ENCODE results near the gene CCL25. TPM values are rescaled to one million over a fixed set of nuclear protein-coding genes. Genes with fewer than 3 reads are reported as not detected.

Gene CCL25
- total RNA-seq, 1 experiment from 2014 or later: not detected

DNA sequence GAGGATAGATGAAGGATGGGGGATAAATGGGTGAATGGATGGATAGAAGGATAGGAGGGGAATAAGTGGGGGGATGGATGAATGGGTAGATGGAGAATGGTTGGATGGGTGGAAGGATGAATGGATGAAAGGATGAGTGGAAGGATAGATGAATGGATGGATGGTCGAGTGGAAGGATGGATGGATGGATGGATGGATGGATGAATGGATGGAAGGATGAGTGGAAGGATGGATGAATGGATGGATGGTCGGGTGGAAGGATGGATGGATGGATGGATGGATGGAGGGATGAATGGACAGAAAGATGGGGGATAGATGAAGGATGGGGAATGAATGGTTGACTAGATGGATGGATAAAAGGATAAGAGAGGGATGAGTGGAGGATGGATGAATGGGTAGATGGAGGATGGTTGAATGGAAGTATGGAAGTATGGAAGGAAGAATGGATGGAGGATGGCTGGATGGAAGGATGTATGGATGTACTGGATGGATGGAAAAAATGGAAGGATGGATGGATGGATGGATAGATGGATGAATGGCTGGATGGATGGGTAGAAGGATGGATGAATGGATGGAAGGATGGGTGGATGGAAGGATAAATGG is 54.8 kb downstream of the CCL25 start:
- Histone ChIP-seq H3K79me2 (ENCODE audit: low read length) (no peaks in the 10 kb centered on the region), H3K4me1 (ENCODE audit: low read length) (no peaks in the 10 kb centered on the region), H2AFZ (ENCODE audit: low read length) (no peak overlapping the region), H3K36me3 (ENCODE audit: insufficient read depth, low read length) (no peaks in the 10 kb centered on the region), H3K4me2 (ENCODE audit: low read depth, low read length, poor library complexity, severe bottlenecking) (no peak overlapping the region), H3K27ac (ENCODE audit: low read length) (no peak overlapping the region), H4K20me1 (ENCODE audit: insufficient read depth, low read depth, low read length) (no peaks in the 10 kb centered on the region), H3K27me3 (ENCODE audit: low read length) (no peaks in the 10 kb centered on the region; the same call in 1 of the 2 replicates), H3K9me2 (replicated peaks; ENCODE audit: insufficient read depth, low read length) (no peaks in the 10 kb centered on the region; the same call in 1 of the 2 replicates), H3K4me3 (ENCODE audit: low read length) (no peak overlapping the region), H3K9ac (ENCODE audit: low read length) (no peak overlapping the region), H3K9me3 (ENCODE audit: low read length) (no peaks in the 10 kb centered on the region)
- no peak for DNase-seq

DNA sequence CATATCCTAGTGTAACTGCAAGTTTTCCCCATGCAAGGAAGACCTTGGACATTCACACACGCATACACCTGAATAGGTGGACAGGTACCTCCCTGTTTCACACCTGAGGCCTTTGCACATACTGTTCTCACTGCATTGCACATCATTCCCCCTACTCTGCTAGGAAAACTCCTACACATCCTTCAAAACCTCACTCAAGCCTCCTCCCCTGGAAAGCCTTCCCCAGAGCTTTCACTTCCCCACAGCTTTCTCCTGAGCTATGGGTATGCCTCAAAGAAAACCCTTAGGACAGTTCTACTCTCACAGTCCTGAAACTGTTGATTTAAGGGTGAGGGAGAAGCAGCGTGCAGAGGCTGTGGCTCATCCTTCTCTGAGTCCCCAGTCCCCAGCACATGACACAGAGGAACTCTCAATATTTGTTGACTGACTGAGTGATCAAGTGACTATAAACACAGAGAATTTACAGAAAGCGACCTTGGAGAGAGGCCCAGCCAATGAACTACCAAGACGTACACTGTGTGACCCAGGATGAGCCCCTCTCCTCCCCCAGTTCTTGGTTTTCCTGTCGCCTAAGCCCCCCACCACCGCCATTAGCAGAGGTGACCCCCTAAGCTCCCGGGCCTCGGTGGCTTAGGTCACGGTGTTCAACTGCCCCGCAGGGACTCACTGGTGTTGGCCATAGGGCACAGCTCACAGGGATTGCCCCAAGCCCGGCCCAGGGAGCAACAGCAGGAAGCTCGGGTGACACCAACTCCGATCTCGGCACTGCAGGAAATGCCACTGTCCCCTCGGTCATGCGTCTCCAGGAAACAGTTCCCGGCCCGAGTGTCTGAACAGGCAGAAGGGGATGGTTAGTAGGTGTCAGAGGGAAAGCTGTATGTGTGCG is 56.2 kb downstream of the CCL25 start:
- no peak overlapping the region for H3K27ac ChIP-seq (ENCODE audit: low read length)
- H2AFZ ChIP-seq (ENCODE audit: low read length): no peak overlapping the region
- DNase-seq: no peak
- no peak overlapping the region for H3K4me3 ChIP-seq (ENCODE audit: low read length)
- no peak overlapping the region for H3K4me2 ChIP-seq (ENCODE audit: low read depth, low read length, poor library complexity, severe bottlenecking)
- no peaks in the 10 kb centered on the region for H3K36me3 ChIP-seq (ENCODE audit: insufficient read depth, low read length)
- H3K27me3 ChIP-seq (ENCODE audit: low read length): no peaks in the 10 kb centered on the region; the same call in 1 of the 2 replicates
- H4K20me1 ChIP-seq (ENCODE audit: insufficient read depth, low read depth, low read length): no peaks in the 10 kb centered on the region
- H3K79me2 ChIP-seq (ENCODE audit: low read length): no peaks in the 10 kb centered on the region
- H3K4me1 ChIP-seq (ENCODE audit: low read length): no peaks in the 10 kb centered on the region
- no peaks in the 10 kb centered on the region; the same call in 1 of the 2 replicates for H3K9me2 ChIP-seq (replicated peaks; ENCODE audit: insufficient read depth, low read length)
- H3K9me3 ChIP-seq (ENCODE audit: low read length): no peaks in the 10 kb centered on the region
- H3K9ac ChIP-seq (ENCODE audit: low read length): no peak overlapping the region

DNA sequence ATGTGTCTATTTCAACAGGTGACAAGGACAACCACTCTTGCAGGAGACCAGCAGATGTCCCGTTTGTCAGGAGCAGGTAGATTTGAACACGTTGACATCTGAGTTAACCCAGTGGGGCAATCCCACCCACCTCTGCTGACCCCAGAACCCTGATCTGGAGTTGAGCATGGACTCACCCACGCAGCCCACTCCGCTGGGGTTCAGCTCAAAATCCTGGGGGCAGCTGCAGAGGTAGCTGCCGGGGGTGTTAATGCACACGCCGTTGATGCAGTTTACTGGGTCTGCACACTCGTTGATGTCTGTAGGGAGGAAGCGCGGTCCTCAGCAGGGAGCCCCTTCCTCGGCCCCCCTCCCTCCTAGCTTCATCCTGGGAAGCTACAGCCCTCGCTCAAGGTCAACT is 56.9 kb downstream of the CCL25 start:
- H3K4me3 ChIP-seq (ENCODE audit: low read length): no peak overlapping the region
- DNase-seq: no peak
- no peaks in the 10 kb centered on the region; the same call in 1 of the 2 replicates for H3K27me3 ChIP-seq (ENCODE audit: low read length)
- H2AFZ ChIP-seq (ENCODE audit: low read length): no peak overlapping the region
- H3K27ac ChIP-seq (ENCODE audit: low read length): no peak overlapping the region
- no peaks in the 10 kb centered on the region for H3K79me2 ChIP-seq (ENCODE audit: low read length)
- no peaks in the 10 kb centered on the region for H4K20me1 ChIP-seq (ENCODE audit: insufficient read depth, low read depth, low read length)
- no peak overlapping the region for H3K9ac ChIP-seq (ENCODE audit: low read length)
- no peaks in the 10 kb centered on the region for H3K36me3 ChIP-seq (ENCODE audit: insufficient read depth, low read length)
- H3K4me1 ChIP-seq (ENCODE audit: low read length): no peaks in the 10 kb centered on the region
- no peaks in the 10 kb centered on the region; the same call in 1 of the 2 replicates for H3K9me2 ChIP-seq (replicated peaks; ENCODE audit: insufficient read depth, low read length)
- H3K4me2 ChIP-seq (ENCODE audit: low read depth, low read length, poor library complexity, severe bottlenecking): no peak overlapping the region
- no peaks in the 10 kb centered on the region for H3K9me3 ChIP-seq (ENCODE audit: low read length)

DNA sequence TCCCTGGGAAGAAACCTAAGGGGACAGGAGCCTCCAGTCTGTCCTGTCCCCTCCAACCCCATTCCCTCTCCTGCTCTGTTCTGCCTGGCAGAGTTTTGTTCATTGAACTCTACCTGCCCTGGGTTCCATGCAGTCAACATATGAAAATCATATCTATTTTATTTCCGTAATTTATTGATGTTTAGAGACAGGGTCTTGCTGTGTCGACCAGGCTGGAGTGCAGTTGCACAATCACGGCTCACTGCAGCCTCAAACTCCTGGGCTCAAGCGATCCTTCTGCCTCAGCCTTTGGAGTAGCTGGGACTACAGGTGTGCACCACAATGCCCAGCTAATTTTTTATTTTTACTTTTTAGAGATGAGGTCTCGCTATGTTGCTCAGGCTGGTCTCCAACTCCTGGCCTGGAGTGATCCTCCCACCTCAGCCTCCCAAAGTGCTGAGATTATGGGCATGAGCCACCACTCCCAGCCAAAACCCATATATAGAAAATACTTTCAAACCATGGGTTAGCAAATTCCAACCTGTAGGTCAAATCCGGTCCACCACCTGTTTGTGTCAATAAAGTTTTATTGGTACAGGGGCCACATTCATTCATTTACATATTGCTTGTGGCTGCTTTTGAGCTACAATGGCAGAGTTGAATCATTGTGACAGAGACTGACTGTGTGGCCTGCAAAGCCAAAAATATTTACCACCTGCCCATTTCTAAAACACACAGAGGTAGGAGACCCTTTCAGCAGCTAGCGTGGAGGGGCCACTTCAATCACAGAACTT is 57.5 kb downstream of the CCL25 start:
- H3K36me3 ChIP-seq (ENCODE audit: insufficient read depth, low read length): no peaks in the 10 kb centered on the region
- no peak overlapping the region for H3K4me3 ChIP-seq (ENCODE audit: low read length)
- no peaks in the 10 kb centered on the region for H3K79me2 ChIP-seq (ENCODE audit: low read length)
- H4K20me1 ChIP-seq (ENCODE audit: insufficient read depth, low read depth, low read length): no peaks in the 10 kb centered on the region
- H3K27me3 ChIP-seq (ENCODE audit: low read length): no peaks in the 10 kb centered on the region; the same call in 1 of the 2 replicates
- no peak overlapping the region for H3K9ac ChIP-seq (ENCODE audit: low read length)
- H3K4me2 ChIP-seq (ENCODE audit: low read depth, low read length, poor library complexity, severe bottlenecking): no peak overlapping the region
- H3K4me1 ChIP-seq (ENCODE audit: low read length): no peaks in the 10 kb centered on the region
- DNase-seq: no peak
- no peak overlapping the region for H3K27ac ChIP-seq (ENCODE audit: low read length)
- H3K9me2 ChIP-seq (replicated peaks; ENCODE audit: insufficient read depth, low read length): no peaks in the 10 kb centered on the region; the same call in 1 of the 2 replicates
- H3K9me3 ChIP-seq (ENCODE audit: low read length): no peaks in the 10 kb centered on the region
- H2AFZ ChIP-seq (ENCODE audit: low read length): no peak overlapping the region

DNA sequence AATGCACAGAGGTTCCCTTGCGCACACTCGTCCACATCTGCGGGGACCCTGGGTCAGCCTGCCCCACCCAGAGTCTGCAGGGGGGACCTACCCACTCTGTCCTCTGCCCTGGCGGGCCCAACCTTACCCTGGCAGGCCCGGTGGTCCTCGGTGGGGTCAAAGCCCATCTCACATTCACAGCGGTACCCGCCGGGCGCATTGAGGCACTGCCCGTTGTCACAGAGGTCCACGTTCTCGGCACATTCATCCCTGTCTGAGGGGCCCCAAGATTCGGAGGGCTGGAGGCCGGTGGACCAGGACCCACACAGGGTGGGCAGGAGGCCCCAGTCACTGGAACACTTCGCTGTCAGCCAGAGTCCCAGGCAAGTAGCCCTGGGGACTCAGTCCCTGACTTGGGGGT is 58.4 kb downstream of the CCL25 start:
- DNase-seq: no peak

DNA sequence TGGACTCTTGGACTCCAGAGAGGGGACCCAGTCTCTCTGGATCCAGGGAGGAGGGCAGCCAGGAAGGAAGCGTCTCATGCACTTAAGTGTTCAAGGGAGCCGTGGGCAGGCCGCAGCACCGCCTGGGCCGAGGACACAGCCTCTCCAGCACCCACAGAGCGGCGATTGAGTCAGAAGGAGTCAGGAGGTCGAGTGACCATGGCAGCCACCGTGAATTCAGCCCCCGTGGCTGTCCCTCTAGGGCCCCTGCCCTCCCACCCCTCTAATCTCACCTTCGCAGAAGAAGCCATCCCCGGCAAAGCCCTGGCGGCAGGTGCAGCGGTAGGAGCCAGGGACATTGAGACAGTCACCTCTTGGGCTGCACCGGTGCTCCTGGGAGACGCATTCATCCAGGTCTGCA is 58.8 kb downstream of the CCL25 start:
- no peak for DNase-seq
- Histone ChIP-seq H3K79me2 (ENCODE audit: low read length) (no peaks in the 10 kb centered on the region), H3K36me3 (ENCODE audit: insufficient read depth, low read length) (no peaks in the 10 kb centered on the region), H2AFZ (ENCODE audit: low read length) (no peak overlapping the region), H3K4me2 (ENCODE audit: low read depth, low read length, poor library complexity, severe bottlenecking) (no peak overlapping the region), H3K4me3 (ENCODE audit: low read length) (no peak overlapping the region), H3K9me2 (replicated peaks; ENCODE audit: insufficient read depth, low read length) (no peaks in the 10 kb centered on the region; the same call in 1 of the 2 replicates), H3K27ac (ENCODE audit: low read length) (no peak overlapping the region), H3K4me1 (ENCODE audit: low read length) (no peaks in the 10 kb centered on the region), H3K9ac (ENCODE audit: low read length) (no peak overlapping the region), H3K27me3 (ENCODE audit: low read length) (no peaks in the 10 kb centered on the region; the same call in 1 of the 2 replicates), H3K9me3 (ENCODE audit: low read length) (no peaks in the 10 kb centered on the region), H4K20me1 (ENCODE audit: insufficient read depth, low read depth, low read length) (no peaks in the 10 kb centered on the region)

More for the DNA sequence above, 58.4 kb downstream of the CCL25 start:
- Histone ChIP-seq H2AFZ (ENCODE audit: low read length) (no peak overlapping the region), H3K4me3 (ENCODE audit: low read length) (no peak overlapping the region), H3K36me3 (ENCODE audit: insufficient read depth, low read length) (no peaks in the 10 kb centered on the region), H3K4me2 (ENCODE audit: low read depth, low read length, poor library complexity, severe bottlenecking) (no peak overlapping the region), H3K27ac (ENCODE audit: low read length) (no peak overlapping the region), H3K79me2 (ENCODE audit: low read length) (no peaks in the 10 kb centered on the region), H3K27me3 (ENCODE audit: low read length) (no peaks in the 10 kb centered on the region; the same call in 1 of the 2 replicates), H3K9me2 (replicated peaks; ENCODE audit: insufficient read depth, low read length) (no peaks in the 10 kb centered on the region; the same call in 1 of the 2 replicates), H3K9me3 (ENCODE audit: low read length) (no peaks in the 10 kb centered on the region), H3K4me1 (ENCODE audit: low read length) (no peaks in the 10 kb centered on the region), H4K20me1 (ENCODE audit: insufficient read depth, low read depth, low read length) (no peaks in the 10 kb centered on the region), H3K9ac (ENCODE audit: low read length) (no peak overlapping the region)
